ENCODE measurements around the gene ELL. TPM values are rescaled to one million over a fixed set of nuclear protein-coding genes. Genes with fewer than 3 reads are reported as not detected.
"Not testable (repeated sequence)": the region's sequence is repeated elsewhere in the genome, so short reads cannot be mapped to it uniquely, and the experiment has no call there.

ELL gene
- total RNA-seq, 1 donor from 2014 or later: 7.6 TPM

GRCh38 chr19:18541258-18541991 is 19.6 kb upstream of the ELL start:
- no peak for DNase-seq (ENCODE audit: low read depth)
- H3K4me3 ChIP-seq (ENCODE audit: low read depth, low read length): no peak overlapping the region

DNA sequence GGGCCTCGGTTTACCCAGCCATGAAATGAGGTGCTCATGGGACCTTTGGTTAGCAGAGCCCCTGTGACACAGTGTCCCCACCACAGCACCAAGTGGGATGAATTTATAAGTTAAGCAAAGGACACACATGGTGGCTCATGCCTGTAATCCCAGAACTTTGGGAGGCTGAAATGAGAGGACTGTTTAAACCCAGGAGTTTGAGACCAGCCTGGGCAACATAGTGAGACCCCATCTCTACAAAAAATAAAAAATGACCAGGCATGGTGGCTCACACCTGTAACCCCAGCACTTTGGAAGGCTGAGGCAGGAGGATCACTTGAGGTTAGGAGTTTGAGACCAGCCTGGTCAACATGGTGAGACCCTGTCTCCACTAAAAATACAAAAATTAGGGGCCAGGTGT is 18.3 kb upstream of the ELL start:
- H3K4me3 ChIP-seq (ENCODE audit: low read depth, low read length); DNase-seq (ENCODE audit: low read depth): not testable (repeated sequence)

More at GRCh38 chr19:18541258-18541991, 19.6 kb upstream of the ELL start:
- TF ChIP-seq, protein P1, sequence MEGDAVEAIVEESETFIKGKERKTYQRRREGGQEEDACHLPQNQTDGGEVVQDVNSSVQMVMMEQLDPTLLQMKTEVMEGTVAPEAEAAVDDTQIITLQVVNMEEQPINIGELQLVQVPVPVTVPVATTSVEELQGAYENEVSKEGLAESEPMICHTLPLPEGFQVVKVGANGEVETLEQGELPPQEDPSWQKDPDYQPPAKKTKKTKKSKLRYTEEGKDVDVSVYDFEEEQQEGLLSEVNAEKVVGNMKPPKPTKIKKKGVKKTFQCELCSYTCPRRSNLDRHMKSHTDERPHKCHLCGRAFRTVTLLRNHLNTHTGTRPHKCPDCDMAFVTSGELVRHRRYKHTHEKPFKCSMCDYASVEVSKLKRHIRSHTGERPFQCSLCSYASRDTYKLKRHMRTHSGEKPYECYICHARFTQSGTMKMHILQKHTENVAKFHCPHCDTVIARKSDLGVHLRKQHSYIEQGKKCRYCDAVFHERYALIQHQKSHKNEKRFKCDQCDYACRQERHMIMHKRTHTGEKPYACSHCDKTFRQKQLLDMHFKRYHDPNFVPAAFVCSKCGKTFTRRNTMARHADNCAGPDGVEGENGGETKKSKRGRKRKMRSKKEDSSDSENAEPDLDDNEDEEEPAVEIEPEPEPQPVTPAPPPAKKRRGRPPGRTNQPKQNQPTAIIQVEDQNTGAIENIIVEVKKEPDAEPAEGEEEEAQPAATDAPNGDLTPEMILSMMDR (conservative IDR thresholded peaks at IDR 0.05; ENCODE audit: low read depth, low read length): no peak

GRCh38 chr19:18539372-18539771 is 17.5 kb upstream of the ELL start:
- no peak overlapping the region for H3K4me3 ChIP-seq (ENCODE audit: low read depth, low read length)
- TF ChIP-seq, protein P1 (conservative IDR thresholded peaks at IDR 0.05; ENCODE audit: low read depth, low read length): no peak
- DNase-seq (ENCODE audit: low read depth): no peak

DNA sequence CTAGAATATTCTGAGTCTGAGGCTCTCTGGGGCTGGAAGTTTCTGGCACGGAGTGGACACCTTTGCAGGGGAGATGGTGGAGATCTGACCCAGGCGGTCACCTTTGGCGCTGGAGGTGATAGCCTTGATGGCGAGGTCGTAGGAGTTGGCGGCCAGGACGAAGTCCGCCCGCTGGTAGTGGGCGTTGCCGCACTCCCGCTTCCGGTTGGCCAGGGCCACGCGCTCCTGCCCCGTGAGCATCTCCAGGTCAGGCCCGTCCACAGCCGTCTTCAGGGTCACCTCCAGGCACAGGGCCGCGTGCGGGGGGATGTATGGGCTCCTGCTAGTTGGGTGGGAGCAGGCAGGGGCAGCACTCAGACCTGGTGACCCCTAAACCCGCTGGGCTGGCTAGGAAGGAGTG is 16.2 kb upstream of the ELL start:
- no peak overlapping the region for H3K4me3 ChIP-seq (ENCODE audit: low read depth, low read length)
- TF ChIP-seq, protein P1 (conservative IDR thresholded peaks at IDR 0.05; ENCODE audit: low read depth, low read length): no peak
- no peak for DNase-seq (ENCODE audit: low read depth)

GRCh38 chr19:18537431-18537830 is 15.6 kb upstream of the ELL start:
- no peak overlapping the region for H3K4me3 ChIP-seq (ENCODE audit: low read depth, low read length)
- no peak for DNase-seq (ENCODE audit: low read depth)
- TF ChIP-seq, protein P1 (conservative IDR thresholded peaks at IDR 0.05; ENCODE audit: low read depth, low read length): no peak

DNA sequence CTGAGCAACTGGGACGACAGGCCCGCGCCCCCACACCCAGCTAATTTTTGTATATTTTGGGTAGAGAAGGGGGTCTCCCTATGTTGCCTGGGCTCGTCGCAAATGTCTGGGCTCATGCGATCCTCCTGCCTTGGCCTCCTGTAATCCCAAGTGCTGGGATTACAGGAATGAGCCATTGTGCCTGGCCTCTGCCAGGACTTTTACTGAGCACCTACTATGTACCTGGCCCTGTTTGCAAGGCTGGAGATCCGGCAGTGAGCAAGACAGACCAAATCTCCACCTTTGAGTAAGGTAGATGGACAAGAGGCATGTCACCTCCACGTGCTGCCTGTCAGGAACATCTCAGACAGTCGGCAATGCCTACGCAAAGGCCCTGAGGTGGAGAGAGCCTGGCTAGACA is 14.6 kb upstream of the ELL start:
- TF ChIP-seq, protein P1 (conservative IDR thresholded peaks at IDR 0.05; ENCODE audit: low read depth, low read length): no peak
- no peak for DNase-seq (ENCODE audit: low read depth)
- H3K4me3 ChIP-seq (ENCODE audit: low read depth, low read length): no peak overlapping the region

DNA sequence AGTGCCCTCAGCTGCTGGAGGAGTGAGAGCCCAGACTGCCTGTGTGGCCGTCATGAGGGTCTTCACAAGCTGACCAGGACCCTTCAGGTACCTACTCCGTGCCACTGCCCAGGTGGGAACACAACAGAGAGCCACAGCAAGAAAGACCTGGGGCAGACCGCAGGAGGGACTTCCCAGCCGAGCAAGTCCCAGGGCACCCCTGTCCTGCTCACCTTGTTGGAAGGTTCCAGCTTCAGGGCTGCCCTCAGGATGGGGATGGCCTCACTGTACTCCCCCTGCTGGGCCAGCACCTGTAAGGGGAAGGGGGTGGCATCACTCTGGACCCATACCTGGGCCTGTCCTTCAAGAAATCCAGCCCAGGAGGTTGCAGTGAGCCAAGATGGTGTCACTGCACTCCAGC is 11.2 kb upstream of the ELL start:
- no peak for DNase-seq (ENCODE audit: low read depth)
- H3K4me3 ChIP-seq (ENCODE audit: low read depth, low read length): no peak overlapping the region
- TF ChIP-seq, protein P1 (conservative IDR thresholded peaks at IDR 0.05; ENCODE audit: low read depth, low read length): no peak

All from epithelial cell of proximal tubule (primary cell).